OCI-LY1 (cell line): ENCODE results near the gene MSMB.

Experiments used
- H2AFZ ChIP-seq: fragments of 200-600 bp; sonication (generic), shearing (Covaris generic); 2 replicates; pipeline ENCODE4 v1.6.0; 2014; ENCODE audit warnings: antibody characterized with exemption, mild to moderate bottlenecking, low read length
- H3F3A ChIP-seq: fragments of 200-600 bp; sonication (generic), shearing (Covaris generic); 2 replicates; pipeline ENCODE4 v1.6.0; 2014; ENCODE audit warnings: mild to moderate bottlenecking, antibody characterized with exemption, low read length, moderate library complexity; ENCODE audit not compliant: insufficient read depth
- H3K27ac ChIP-seq: fragments of 200-600 bp; sonication (generic); 2 replicates; pipeline ENCODE4 v1.5.1; 2014; ENCODE audit warnings: low read length, mixed run types, mild to moderate bottlenecking, low read depth; ENCODE audit not compliant: poor library complexity, severe bottlenecking
- H3K27me3 ChIP-seq: fragments of 200-600 bp; sonication (generic); 2 replicates; pipeline ENCODE4 v1.6.0; 2014; ENCODE audit warnings: antibody characterized with exemption, mild to moderate bottlenecking, low read length, moderate library complexity; ENCODE audit not compliant: insufficient read depth
- H3K36me3 ChIP-seq: fragments of 200-600 bp; sonication (generic); 2 replicates; pipeline ENCODE4 v1.6.1; 2014; ENCODE audit warnings: mild to moderate bottlenecking, antibody characterized with exemption, low read length, moderate library complexity, mixed read lengths; ENCODE audit not compliant: insufficient read depth
- H3K4me1 ChIP-seq: fragments of 200-600 bp; sonication (generic); 2 replicates; pipeline ENCODE4 v1.5.1; 2014; ENCODE audit warnings: mild to moderate bottlenecking, low read length, moderate library complexity; ENCODE audit not compliant: insufficient read depth, severe bottlenecking
- H3K4me2 ChIP-seq: fragments of 200-600 bp; sonication (generic), shearing (Covaris generic); 2 replicates; pipeline ENCODE4 v1.6.1; 2014; ENCODE audit warnings: low read length
- H3K4me3 ChIP-seq: fragments of 200-600 bp; sonication (generic); 2 replicates; pipeline ENCODE4 v1.5.1; 2014; ENCODE audit warnings: low read length, low read depth, mild to moderate bottlenecking, mixed read lengths; ENCODE audit not compliant: poor library complexity, severe bottlenecking
- H3K79me2 ChIP-seq: fragments of 200-600 bp; shearing (Covaris generic); 2 replicates; pipeline ENCODE4 v1.6.1; 2016; ENCODE audit warnings: mixed run types, low read length, mixed read lengths; ENCODE audit not compliant: insufficient read depth
- H3K9ac ChIP-seq: fragments of 200-600 bp; sonication (generic), shearing (Covaris generic); 2 replicates; pipeline ENCODE4 v1.6.1; 2014; ENCODE audit warnings: mild to moderate bottlenecking, low read length, mixed read lengths
- H3K9me2 ChIP-seq: fragments of 200-600 bp; sonication (generic), shearing (Covaris generic); 2 replicates; pipeline ENCODE4 v1.6.1; 2014; ENCODE audit warnings: low read depth, mild to moderate bottlenecking, low read length, mixed read lengths
- H3K9me3 ChIP-seq: fragments of 200-600 bp; shearing (Covaris generic); 2 replicates; pipeline ENCODE4 v1.6.1; 2014; ENCODE audit warnings: low read length, mixed read lengths
- H4K20me1 ChIP-seq: fragments of 200-600 bp; sonication (generic), shearing (Covaris generic); 2 replicates; pipeline ENCODE4 v1.6.0; 2016; ENCODE audit warnings: mild to moderate bottlenecking, low read length; ENCODE audit not compliant: insufficient read depth
- EZH2 ChIP-seq: fragments of 200-600 bp; sonication (generic), shearing (Covaris generic); IDR thresholded peaks from 2 replicates; pipeline ENCODE4 v1.8.0; 2017; ENCODE audit warnings: borderline replicate concordance, mixed run types, mild to moderate bottlenecking, antibody characterized with exemption, low read length, moderate library complexity, mixed read lengths
- TF ChIP-seq, protein P1 (sequence below): fragments of 200-600 bp; sonication (generic), shearing (Covaris generic); IDR thresholded peaks from 2 replicates; pipeline ENCODE4 v1.5.1; 2017; ENCODE audit warnings: mild to moderate bottlenecking, antibody characterized with exemption, low read length, moderate library complexity, mixed read lengths

Gene MSMB

GRCh38 chr10:46055771-46056170 is 9.7 kb upstream of the MSMB start:
- no peaks in the 10 kb centered on the region for H3K79me2 ChIP-seq
- H3K27me3 ChIP-seq: no peaks in the 10 kb centered on the region
- TF ChIP-seq, protein P1, sequence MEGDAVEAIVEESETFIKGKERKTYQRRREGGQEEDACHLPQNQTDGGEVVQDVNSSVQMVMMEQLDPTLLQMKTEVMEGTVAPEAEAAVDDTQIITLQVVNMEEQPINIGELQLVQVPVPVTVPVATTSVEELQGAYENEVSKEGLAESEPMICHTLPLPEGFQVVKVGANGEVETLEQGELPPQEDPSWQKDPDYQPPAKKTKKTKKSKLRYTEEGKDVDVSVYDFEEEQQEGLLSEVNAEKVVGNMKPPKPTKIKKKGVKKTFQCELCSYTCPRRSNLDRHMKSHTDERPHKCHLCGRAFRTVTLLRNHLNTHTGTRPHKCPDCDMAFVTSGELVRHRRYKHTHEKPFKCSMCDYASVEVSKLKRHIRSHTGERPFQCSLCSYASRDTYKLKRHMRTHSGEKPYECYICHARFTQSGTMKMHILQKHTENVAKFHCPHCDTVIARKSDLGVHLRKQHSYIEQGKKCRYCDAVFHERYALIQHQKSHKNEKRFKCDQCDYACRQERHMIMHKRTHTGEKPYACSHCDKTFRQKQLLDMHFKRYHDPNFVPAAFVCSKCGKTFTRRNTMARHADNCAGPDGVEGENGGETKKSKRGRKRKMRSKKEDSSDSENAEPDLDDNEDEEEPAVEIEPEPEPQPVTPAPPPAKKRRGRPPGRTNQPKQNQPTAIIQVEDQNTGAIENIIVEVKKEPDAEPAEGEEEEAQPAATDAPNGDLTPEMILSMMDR: no peak
- TF ChIP-seq EZH2: no peak
- H3K9ac ChIP-seq: no peak overlapping the region
- no peaks in the 10 kb centered on the region; the same call in 1 of the 2 replicates for H3K36me3 ChIP-seq
- no peak overlapping the region for H3K4me3 ChIP-seq
- H3K9me3 ChIP-seq: no peaks in the 10 kb centered on the region
- no peaks in the 10 kb centered on the region for H3F3A ChIP-seq
- H3K9me2 ChIP-seq: no peaks in the 10 kb centered on the region
- no peaks in the 10 kb centered on the region for H4K20me1 ChIP-seq
- no peaks in the 10 kb centered on the region for H3K4me1 ChIP-seq
- no peak overlapping the region for H2AFZ ChIP-seq
- no peak overlapping the region for H3K4me2 ChIP-seq
- no peak overlapping the region for H3K27ac ChIP-seq

DNA sequence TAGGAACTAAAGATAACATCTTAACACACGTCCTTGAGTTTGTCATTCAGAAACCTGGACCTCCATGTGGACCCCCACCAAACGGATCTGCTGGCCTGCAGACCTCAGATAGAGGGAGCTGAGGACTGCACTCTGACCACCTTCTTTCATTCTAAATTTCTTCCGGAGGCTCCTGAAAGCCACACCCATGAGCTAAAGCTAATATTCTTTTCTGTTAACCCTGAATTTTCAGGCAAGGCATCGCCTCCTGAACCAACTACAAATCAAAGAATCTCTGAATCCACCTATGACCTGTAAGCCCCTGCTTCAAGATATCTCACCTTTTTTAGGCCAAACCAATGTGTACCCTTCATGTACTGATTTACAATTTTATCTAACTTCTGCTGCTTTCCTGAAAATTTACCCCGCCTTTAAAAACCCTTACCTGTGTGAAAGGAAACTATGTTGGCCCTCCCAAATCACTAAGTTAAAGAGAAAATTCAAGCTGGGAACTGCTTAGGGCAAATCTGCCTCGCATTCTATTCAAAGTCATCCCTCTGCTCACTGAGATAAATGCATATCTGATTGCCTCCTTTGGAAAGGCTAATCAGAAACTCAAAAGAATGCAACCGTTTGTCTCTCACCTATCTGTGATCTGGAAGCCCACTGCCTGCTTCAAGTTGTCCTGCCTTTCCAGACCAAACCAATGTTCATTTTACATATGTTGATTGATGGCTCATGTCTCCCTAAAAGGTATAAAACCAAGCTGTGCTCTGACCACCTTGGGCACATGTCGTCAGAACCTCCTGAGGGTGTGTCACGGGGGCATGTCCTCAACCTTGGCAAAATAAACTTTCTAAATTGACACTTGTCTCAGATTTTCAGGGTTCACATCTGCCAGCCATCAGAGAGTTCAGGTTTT is 7.7 kb upstream of the MSMB start:
- no peak overlapping the region for H3K4me2 ChIP-seq
- no peak overlapping the region for H3K4me3 ChIP-seq
- no peaks in the 10 kb centered on the region; the same call in 1 of the 2 replicates for H3K36me3 ChIP-seq
- H3K79me2 ChIP-seq: no peaks in the 10 kb centered on the region
- H4K20me1 ChIP-seq: no peaks in the 10 kb centered on the region
- H3K9me3 ChIP-seq: no peaks in the 10 kb centered on the region
- H3F3A ChIP-seq: no peaks in the 10 kb centered on the region
- no peaks in the 10 kb centered on the region for H3K9me2 ChIP-seq
- H3K4me1 ChIP-seq: no peaks in the 10 kb centered on the region
- no peak overlapping the region for H2AFZ ChIP-seq
- H3K27ac ChIP-seq: no peak overlapping the region
- H3K27me3 ChIP-seq: no peaks in the 10 kb centered on the region
- TF ChIP-seq EZH2: no peak
- TF ChIP-seq, protein P1: no peak
- H3K9ac ChIP-seq: no peak overlapping the region

GRCh38 chr10:46052791-46053375 is 6.8 kb upstream of the MSMB start:
- no peaks in the 10 kb centered on the region for H3F3A ChIP-seq
- no peaks in the 10 kb centered on the region; the same call in 1 of the 2 replicates for H3K36me3 ChIP-seq
- no peak for TF ChIP-seq EZH2
- TF ChIP-seq, protein P1: no peak
- H3K4me2 ChIP-seq: no peak overlapping the region
- H3K4me3 ChIP-seq: no peak overlapping the region
- H3K9me3 ChIP-seq: no peaks in the 10 kb centered on the region
- H4K20me1 ChIP-seq: no peaks in the 10 kb centered on the region
- H3K4me1 ChIP-seq: no peaks in the 10 kb centered on the region
- H3K9ac ChIP-seq: no peak overlapping the region
- H3K9me2 ChIP-seq: no peaks in the 10 kb centered on the region
- no peaks in the 10 kb centered on the region for H3K79me2 ChIP-seq
- no peak overlapping the region for H3K27ac ChIP-seq
- no peak overlapping the region for H2AFZ ChIP-seq
- H3K27me3 ChIP-seq: no peaks in the 10 kb centered on the region
